HepG2 (cell line): ENCODE results near the gene YWHAE. TPM values are rescaled to one million over a fixed set of nuclear protein-coding genes. Genes with fewer than 3 reads are reported as not detected.

Source experiments
- ATAC-seq: fragments of 200-7000 bp; cut with Tn5 transposase; 3 replicates; pipeline ENCODE4 v1.9.1; 2020; ENCODE audit warnings: mild to moderate bottlenecking, moderate library complexity
- BruUV-seq: library from RNA; stranded (reverse); fragments of 400-500 nt; replicated peaks from 2 replicates; lab custom pipeline; 2021; lab: Mats Ljungman, UMichigan
- CTCF ChIA-PET: fragments of 300-600 bp; formaldehyde crosslinking; extraction: SDS; loops from one replicate; lab custom pipeline; 2021; ENCODE audit warnings: low total read pairs, inconsistent platforms, low intra/inter-chr PET ratio; lab: Yijun Ruan, JAX
- POLR2A ChIA-PET: fragments of 350-600 bp; sonication (Branson Sonifier 250); formaldehyde crosslinking; loops from one replicate; lab custom pipeline; 2020; ENCODE audit warnings: antibody characterized with exemption, inconsistent platforms; lab: Yijun Ruan, JAX
- DNase-seq: peaks from one replicate; pipeline ENCODE4 v3.0.0-alpha.2; 2015; ENCODE audit warnings: low spot score
- FAIRE-seq: peaks from 3 replicates; lab custom pipeline; 2011; peaks lifted over from hg19 to GRCh38; lab: Jason Lieb, UNC
- H2AFZ ChIP-seq: one replicate; pipeline ENCODE4 v1.6.1; 2011; ENCODE audit warnings: low read length, inconsistent platforms
- H3K27ac ChIP-seq: fragments of 300-600 bp; 3 replicates; pipeline ENCODE4 v1.8.0; 2011; ENCODE audit warnings: mixed run types, mild to moderate bottlenecking, mixed read lengths, low read length, inconsistent platforms; ENCODE audit not compliant: insufficient read depth; ENCODE audit errors: extremely low read length
- H3K27me3 ChIP-seq, 2 experiments: fragments of 200-600 bp in 1 of 2; 2 replicates in 1 of 2; 3 replicates in 1 of 2; pipeline versions ENCODE4 v1.6.0 to v1.8.0; 2011; ENCODE audit warnings: low read length in 2 of 2, mild to moderate bottlenecking in 2 of 2, moderate library complexity in 2 of 2, inconsistent platforms in 1 of 2; ENCODE audit not compliant: insufficient read depth in 2 of 2, control insufficient read depth in 1 of 2
- H3K36me3 ChIP-seq, 2 experiments: fragments of 200-600 bp in 1 of 2; replicated peaks in 1 of 2; 2 replicates in 1 of 2; 3 replicates in 1 of 2; pipeline versions ENCODE4 v1.5.1 to v1.8.0; 2011; ENCODE audit warnings: low read length in 2 of 2, inconsistent platforms in 1 of 2; ENCODE audit not compliant: insufficient read depth in 2 of 2, control insufficient read depth in 1 of 2
- H3K4me1 ChIP-seq: 2 replicates; pipeline ENCODE4 v1.5.1; 2012; ENCODE audit warnings: low read length, inconsistent platforms; ENCODE audit not compliant: insufficient read depth
- H3K4me2 ChIP-seq: 2 replicates; pipeline ENCODE4 v1.6.0; 2011; ENCODE audit warnings: low read depth, low read length, inconsistent platforms
- H3K4me3 ChIP-seq, 3 experiments: fragments of 200-600 bp in 1 of 3; sonication (generic), shearing (Covaris generic) in 1 of 3; replicated peaks in 1 of 3; 2 replicates each; pipeline ENCODE4 v1.5.1; 2011 to 2016; ENCODE audit warnings: low read length in 3 of 3, inconsistent platforms in 2 of 3, low read depth in 2 of 3, mild to moderate bottlenecking in 2 of 3, control low read depth in 1 of 3, mixed read lengths in 1 of 3; ENCODE audit not compliant: insufficient read depth in 1 of 3
- H3K79me2 ChIP-seq: one replicate; pipeline ENCODE4 v1.6.1; 2011; ENCODE audit warnings: low read length, inconsistent platforms; ENCODE audit not compliant: insufficient read depth
- H3K9ac ChIP-seq: 2 replicates; pipeline ENCODE4 v1.6.0; 2011; ENCODE audit warnings: mild to moderate bottlenecking, low read depth, low read length, inconsistent platforms; ENCODE audit not compliant: insufficient read depth
- H3K9me3 ChIP-seq: 2 replicates; pipeline ENCODE4 v1.5.1; 2012; ENCODE audit warnings: mild to moderate bottlenecking, low read length
- H4K20me1 ChIP-seq: 2 replicates; pipeline ENCODE4 v1.6.0; 2011; ENCODE audit warnings: inconsistent platforms, mild to moderate bottlenecking, low read length, moderate library complexity; ENCODE audit not compliant: insufficient read depth
- CBFB ChIP-seq: sonication (generic); formaldehyde crosslinking; IDR thresholded peaks from 2 replicates; pipeline ENCODE4 v1.4.0; 2020; ENCODE audit warnings: missing genetic modification reagents
- EZH2 ChIP-seq: conservative IDR thresholded peaks from 2 replicates; pipeline ENCODE4 v1.6.1; 2012; ENCODE audit warnings: mild to moderate bottlenecking, low read depth, low read length, moderate library complexity
- MXD3 ChIP-seq: IDR thresholded peaks from 2 replicates; pipeline ENCODE4 v1.6.1; 2016; ENCODE audit warnings: mild to moderate bottlenecking, missing biosample characterization, missing genetic modification reagents
- MXI1 ChIP-seq: IDR thresholded peaks from 3 replicates; pipeline ENCODE4 v1.6.1; 2012; ENCODE audit warnings: low read depth, low read length, inconsistent platforms, borderline replicate concordance
- STAT5B ChIP-seq: sonication (generic); formaldehyde crosslinking; IDR thresholded peaks from 2 replicates; pipeline ENCODE4 v1.4.0; 2020; ENCODE audit warnings: missing genetic modification reagents
- ZFYVE20 ChIP-seq: sonication (generic); formaldehyde crosslinking; IDR thresholded peaks from 2 replicates; pipeline ENCODE4 v1.8.0; 2023; ENCODE audit warnings: low read depth, mild to moderate bottlenecking, moderate library complexity, missing genetic modification reagents, borderline replicate concordance
- ZNF335 ChIP-seq: sonication (generic); formaldehyde crosslinking; IDR thresholded peaks from 2 replicates; pipeline ENCODE4 v1.4.0; 2020; ENCODE audit warnings: missing genetic modification reagents
- ZNF367 ChIP-seq: sonication (generic); formaldehyde crosslinking; IDR thresholded peaks from 2 replicates; pipeline ENCODE4 v1.4.0; 2020; ENCODE audit warnings: missing genetic modification reagents, borderline replicate concordance
- ZNF383 ChIP-seq: sonication (generic); formaldehyde crosslinking; IDR thresholded peaks from 2 replicates; pipeline ENCODE4 v1.4.0; 2020; ENCODE audit warnings: missing genetic modification reagents, mild to moderate bottlenecking, borderline replicate concordance
- ZNF432 ChIP-seq: sonication (generic); formaldehyde crosslinking; IDR thresholded peaks from 2 replicates; pipeline ENCODE4 v1.5.0; 2020; ENCODE audit warnings: missing genetic modification reagents, mild to moderate bottlenecking, borderline replicate concordance
- ZNF614 ChIP-seq: IDR thresholded peaks from 2 replicates; pipeline ENCODE4 v1.6.1; 2018; ENCODE audit warnings: missing biosample characterization, missing genetic modification reagents, inconsistent platforms, borderline replicate concordance
- WGBS: methylation state at CpG from one replicate; pipeline ENCODE4 v1.1.6; 2017; ENCODE audit warnings: low lambda C conversion rate; 5-methylcytosine and 5-hydroxymethylcytosine counted together
- in situ Hi-C: cut with HindIII; loops from 2 replicates; pipeline ENCODE4 v1.10.0; 2017; ENCODE audit warnings: low pct_unique_long_range_greater_than_20kb; ENCODE audit not compliant: extremely low pct_ligation_motif_present
- intact Hi-C: fragments of 100-400 bp; cut with micrococcal nuclease; formaldehyde crosslinking; loops from one replicate; pipeline ENCODE4 v1.10.0; 2022; ENCODE audit not compliant: unreplicated experiment
- polyA plus RNA-seq, 8 experiments: library from polyadenylated mRNA; depleted of rRNA in 3 of 8; stranded (reverse) in 7 of 8; unstranded in 1 of 8; fragments of >200 nt; fragmentation: Illumina TruSeq in 4 of 8; extraction: Trizol in 4 of 8; gene quantifications; 2 replicates each; pipeline versions ENCODE4 v1.2.1 to v1.2.3, GENCODE V29; 2011 to 2016; ENCODE audit warnings: low read depth in 4 of 8, missing spikeins in 1 of 8, mixed read lengths in 1 of 8; ENCODE audit not compliant: insufficient read depth in 1 of 8
- total RNA-seq, 5 experiments: library from RNA; depleted of rRNA; stranded (reverse); fragments of >200 nt; fragmentation: Illumina TruSeq; extraction: Trizol; gene quantifications; 2 replicates each; pipeline ENCODE4 v1.2.3, GENCODE V29; 2016; ENCODE audit warnings: low read depth in 1 of 5
- TF ChIP-seq, protein P1 (sequence below): sonication (generic); formaldehyde crosslinking; IDR thresholded peaks from 2 replicates; pipeline ENCODE4 v1.5.0; 2020; ENCODE audit warnings: missing genetic modification reagents

Gene YWHAE
- total and polyA plus RNA-seq, 2 of the 13 experiments (the other 11 are each of a cell fraction or from before 2014, with no cell fraction given), result 256 to 335 TPM

- in situ Hi-C loops, result no loop called here
- Histone ChIP-seq H3K79me2 (peaks cover 8% of the 10 kb centered on the region), H3K9me3 (no peaks in the 10 kb centered on the region), H3K27me3 (no peaks in the 10 kb centered on the region), H3K4me3 (no peak overlapping the region), H3K4me2 (no peak overlapping the region), H3K4me1 (no peaks in the 10 kb centered on the region), H3K36me3 (peaks cover 10 to 42% of the 10 kb centered on the region in 2 experiments; a peak in 4 of 5 replicates), H3K9ac (no peak overlapping the region), H3K27ac (no peak overlapping the region), H4K20me1 (0 out of 2 replicates have a peak, but pooled peaks cover under 1% of the 10 kb centered on the region), H2AFZ (no peak overlapping the region)
- TF ChIP-seq CBFB (CRISPR knock-in tag) (no peak), EZH2 (no peak), STAT5B (no peak), ZFYVE20 (CRISPR knock-in tag) (no peak), MXI1 (no peak), ZNF614 (CRISPR knock-in tag) (no peak), ZNF432 (CRISPR knock-in tag) (no peak), ZNF367 (CRISPR knock-in tag) (no peak), ZNF335 (no peak), MXD3 (CRISPR knock-in tag) (no peak), ZNF383 (CRISPR knock-in tag) (no peak)
- TF ChIP-seq, protein P1, sequence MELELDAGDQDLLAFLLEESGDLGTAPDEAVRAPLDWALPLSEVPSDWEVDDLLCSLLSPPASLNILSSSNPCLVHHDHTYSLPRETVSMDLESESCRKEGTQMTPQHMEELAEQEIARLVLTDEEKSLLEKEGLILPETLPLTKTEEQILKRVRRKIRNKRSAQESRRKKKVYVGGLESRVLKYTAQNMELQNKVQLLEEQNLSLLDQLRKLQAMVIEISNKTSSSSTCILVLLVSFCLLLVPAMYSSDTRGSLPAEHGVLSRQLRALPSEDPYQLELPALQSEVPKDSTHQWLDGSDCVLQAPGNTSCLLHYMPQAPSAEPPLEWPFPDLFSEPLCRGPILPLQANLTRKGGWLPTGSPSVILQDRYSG (CRISPR knock-in tag), result no peak
- no peak for DNase-seq
- no TSS peak for BruUV-seq
- ATAC-seq, result no peak
- FAIRE-seq, result no peak
- POLR2A ChIA-PET, result no interaction called here
- CTCF ChIA-PET, result no interaction called here
- 91% methylated on average over 2 of the region's 2 CpGs for WGBS
- intact Hi-C loops, result no loop called here
Measured at GRCh38 chr17:1420981-1421380, 21.0 kb upstream of the YWHAE start.
